COR-L47 (cell line): ENCODE data around the gene EPHA2.

Source experiments
- DNase-seq: peaks from one replicate; lab custom pipeline; 2025; lab: John Stamatoyannopoulos, UW

Gene EPHA2

DNA sequence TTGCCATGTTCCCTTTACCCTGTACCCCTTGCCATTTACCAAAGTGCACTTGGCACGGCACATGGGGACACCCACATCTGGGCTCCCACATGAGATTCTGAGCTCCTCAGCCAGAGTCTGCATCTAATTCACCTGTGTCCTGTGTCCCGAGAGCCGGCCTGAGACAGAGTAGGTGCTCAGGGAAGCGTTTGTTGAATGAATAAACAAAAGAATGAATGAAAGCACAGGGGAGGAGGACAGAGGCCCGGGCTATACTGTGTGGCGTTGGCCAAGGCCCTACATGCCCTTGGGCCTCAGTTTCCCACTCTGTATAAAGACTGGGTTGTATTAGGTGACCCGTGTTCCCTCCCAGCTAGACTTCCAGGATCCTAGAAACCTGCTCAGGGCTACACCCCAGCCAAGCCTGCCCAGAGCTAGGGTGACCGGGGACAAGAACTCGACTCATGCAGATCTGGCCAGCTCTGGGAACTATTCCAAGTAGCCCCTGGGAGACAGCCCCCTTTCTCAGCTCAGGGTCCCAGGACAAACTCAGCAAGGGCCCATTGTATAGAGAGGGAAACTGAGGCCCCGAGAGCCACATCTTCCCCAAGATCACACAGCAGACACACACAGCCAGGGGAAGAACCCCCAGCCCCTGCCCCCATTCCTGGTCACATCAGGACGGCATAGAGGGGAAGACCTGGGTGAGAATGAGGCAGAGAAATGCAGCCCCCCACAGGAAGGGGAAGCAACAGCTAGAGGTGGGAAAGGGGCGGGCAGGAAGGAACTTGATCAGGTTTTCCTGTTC lies 6.0 kb downstream of the EPHA2 start:
- DNase-seq, result no peak

DNA sequence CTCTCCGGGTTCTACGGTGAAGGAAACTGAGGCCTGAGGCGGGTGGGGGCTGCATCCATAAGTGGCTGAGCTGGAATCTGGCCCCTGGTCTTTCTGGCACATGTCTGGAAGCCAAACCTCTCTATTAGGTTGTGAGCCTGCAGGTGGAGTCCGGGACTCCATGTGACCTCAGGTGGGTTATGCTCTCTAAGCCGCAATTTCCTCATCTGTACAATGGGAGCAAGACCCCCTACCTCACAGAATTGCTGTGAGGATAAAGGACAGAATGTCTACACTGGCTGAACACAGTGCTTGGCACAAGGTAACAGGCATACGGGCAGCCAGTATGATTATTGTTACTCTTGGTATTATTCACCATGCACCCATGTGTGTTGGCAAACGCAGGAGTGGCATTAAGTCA lies 6.7 kb downstream of the EPHA2 start:
- DNase-seq, result no peak

DNA sequence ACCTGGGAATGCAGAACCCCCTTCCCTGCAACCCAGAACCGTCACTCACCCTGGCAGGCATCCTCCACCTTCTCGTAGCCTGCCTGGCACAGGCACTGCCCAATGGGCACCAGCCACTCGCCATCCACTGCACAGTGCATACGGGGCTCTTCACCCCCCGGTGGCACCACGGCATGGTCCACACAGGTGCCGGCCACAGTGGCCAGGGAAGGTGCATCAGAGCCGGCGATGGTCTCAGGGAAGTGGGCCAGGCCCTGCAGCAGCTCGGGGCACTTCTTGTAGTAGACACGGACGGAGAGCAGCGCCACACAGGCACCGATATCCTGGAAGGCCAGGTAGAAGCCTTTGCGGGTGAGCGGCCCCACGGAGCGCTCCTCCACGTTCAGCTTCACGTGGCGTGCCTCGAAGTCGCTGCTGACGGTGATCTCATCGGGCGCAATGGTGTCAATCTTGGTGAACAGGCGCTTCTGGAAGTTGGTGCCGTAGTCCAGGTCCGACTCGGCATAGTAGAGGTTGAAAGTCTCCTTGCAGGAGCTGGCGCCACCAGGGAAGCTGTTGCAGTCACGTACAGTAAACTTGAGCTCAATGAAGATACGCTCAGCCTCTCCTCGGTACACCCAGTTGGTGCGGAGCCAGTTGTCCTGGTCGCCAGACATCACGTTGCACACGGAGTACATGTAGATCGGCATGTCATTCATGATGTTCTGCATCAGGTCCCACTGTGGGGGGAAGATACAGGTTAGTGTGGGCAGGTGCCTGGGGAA lies 7.4 kb downstream of the EPHA2 start:
- DNase-seq, result no peak

DNA sequence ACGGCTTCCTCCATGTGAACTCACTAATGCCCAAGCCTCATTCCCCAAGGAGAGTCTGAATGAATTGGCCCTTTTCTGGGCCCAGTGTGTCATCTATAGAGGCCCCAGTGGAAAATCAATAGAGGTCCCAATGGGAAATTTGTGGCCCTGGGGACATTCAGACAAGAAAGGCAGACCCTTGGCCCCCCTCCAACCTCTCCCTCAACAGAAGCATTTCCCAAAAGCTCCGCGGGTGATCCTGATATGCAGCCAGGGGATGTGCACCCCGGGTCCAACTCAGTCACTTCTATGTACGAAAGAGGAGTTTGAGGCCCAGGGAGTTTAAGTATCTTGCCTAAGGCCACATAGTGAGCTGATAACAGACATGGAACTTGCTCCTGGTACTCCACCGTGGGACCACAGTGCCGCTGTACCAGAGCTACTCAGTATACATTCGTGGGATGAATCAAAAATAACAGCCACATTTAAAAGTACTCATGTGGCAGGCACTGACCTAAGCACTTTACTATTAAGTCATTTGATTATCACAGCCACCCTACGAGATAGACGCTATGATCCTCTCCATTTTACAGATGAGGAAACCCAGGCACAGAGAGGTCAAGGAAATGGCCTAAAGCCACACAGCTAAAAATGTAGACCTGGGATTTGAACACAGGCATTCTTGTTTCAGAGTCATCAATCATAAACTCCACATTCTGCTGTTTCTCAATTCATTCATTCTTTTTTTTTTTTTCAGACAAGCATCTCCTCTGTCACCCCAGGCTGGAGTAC lies 8.5 kb downstream of the EPHA2 start:
- DNase-seq, result no peak

DNA sequence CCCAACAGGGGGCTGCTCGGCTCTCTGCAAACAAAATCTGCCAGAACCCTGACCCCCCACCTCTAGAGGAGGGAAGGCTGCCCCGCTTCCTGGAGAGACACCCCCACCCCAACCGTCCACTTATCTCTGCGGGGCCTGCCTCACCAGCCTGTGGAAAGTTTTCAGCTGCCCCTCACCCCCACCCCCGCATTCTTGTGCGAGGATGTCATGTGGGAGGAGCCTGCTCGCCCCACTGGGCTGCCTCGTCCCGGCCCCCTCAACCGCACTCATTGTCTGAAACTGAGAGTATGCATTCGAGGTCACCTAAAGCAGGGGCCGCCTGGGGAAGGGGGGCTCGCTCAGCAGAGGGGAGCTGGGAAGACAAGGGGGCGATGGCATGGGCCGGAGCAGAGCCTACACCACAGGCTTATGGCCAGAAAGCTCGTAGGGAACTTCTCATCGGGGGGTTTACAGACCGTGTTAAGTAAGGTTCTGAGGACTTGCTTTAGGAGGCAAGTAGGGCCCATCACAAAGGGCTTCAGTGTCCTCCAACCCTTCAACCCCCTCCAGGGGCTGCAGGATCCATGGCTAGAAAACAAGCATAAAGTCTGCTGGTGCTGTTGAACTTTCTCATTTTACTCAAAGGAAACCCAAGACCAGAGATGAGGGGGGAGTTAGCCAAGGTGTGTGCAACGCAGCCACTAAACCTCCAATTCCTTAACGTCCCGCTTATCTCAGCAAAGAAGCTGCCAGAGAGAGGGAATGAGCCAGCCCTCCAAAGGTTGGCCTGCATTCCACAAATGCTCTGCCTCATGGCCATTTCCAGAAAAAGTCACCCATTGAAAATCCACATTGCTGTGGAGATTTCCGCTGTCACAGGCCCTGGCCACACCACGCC lies 9.4 kb downstream of the EPHA2 start:
- DNase-seq, result no peak

DNA sequence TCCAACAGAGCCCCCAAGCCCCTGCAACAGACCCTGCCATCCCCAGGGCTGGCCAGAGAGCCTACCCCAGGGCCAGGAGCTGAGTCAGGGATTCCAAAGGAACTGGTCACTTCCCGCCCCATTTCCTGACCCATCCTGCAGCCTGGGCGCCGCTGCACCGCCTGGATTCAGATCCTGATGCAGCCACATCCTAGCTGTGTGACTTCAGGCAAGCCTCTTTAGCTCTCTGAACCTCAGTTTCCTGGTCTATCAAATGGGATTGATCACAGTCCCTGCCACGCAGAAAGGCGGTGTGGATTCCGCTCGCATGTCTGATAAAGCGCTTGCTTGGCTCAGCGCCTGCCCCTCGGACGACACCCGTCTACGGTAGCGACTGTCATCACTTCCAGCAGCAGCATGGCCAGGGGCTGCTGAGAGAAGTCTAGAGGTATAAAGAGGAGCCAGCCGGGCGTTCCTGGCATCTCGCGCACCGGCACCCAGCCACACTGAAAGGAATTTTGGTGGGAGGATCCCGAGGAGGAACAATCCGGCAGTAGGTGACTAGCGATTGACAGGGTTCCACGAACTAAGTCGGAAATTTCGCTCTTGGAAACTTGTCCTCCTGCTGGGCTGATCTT lies 10.1 kb downstream of the EPHA2 start:
- peak; percentile 43 for DNase-seq

DNA sequence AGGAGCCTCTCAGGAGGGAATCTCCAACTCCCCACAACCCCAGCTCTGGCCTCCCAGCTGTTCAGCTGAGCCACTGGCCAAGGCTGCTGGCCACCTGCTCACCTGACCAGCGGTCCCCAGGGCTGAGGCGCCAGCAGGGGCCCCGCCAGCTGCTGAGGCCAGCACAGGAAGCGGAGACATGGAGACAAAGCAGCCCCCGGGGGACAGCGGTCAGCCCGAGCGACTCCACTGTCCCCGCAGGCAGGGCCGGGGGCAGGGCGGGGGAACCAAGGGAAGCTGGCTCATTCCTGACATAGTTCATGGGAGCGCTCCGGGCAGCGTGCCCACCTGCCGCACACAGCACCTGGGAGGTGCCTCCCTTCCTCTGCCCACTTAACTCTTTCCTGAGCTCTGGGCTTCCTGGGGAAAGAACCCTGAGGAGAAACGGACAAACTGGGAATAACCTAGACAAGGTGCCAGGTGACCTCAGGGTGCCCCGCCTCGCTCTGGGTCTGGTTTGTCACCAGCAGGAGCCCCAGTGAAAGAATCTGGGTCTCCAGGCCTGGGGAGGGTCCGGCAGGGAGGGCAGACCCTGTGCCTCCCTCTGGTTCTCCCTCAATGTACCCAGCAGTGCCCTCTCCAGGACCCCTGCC lies 10.7 kb downstream of the EPHA2 start:
- DNase-seq, result peak; percentile 82

DNA sequence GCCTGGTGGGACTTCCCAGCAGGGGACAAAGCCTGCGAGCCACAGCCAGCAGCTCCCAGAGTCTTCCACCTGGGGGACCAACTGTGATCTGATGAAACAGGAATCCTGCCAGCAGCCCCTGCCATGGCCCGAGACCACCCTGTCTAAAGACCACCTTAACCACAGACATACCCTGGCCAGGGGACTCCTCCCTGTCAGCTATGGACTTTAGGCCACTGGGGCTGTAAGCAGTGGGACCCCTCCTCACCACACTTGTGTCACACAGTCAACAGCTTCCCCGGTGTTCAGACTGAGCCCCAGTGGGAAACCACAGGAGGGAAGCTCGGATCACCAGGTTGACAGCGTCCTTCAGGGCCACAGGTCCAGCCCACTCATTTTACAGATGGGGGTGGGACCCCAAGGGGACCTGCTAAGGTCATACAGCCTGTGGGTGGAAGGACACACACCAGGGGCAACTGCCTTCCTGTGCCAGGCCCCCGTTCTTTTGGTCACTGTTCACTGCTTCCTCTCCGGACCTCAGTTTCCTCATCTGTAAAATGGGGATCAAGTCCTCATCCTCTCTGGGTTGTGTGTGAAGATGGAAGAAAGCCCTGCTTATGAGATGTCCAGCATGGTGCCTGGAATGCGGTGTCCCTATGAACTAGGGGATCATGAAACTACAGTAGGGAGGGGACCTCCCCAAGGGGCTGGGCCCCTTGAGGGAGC lies 11.4 kb downstream of the EPHA2 start:
- DNase-seq, result no peak

DNA sequence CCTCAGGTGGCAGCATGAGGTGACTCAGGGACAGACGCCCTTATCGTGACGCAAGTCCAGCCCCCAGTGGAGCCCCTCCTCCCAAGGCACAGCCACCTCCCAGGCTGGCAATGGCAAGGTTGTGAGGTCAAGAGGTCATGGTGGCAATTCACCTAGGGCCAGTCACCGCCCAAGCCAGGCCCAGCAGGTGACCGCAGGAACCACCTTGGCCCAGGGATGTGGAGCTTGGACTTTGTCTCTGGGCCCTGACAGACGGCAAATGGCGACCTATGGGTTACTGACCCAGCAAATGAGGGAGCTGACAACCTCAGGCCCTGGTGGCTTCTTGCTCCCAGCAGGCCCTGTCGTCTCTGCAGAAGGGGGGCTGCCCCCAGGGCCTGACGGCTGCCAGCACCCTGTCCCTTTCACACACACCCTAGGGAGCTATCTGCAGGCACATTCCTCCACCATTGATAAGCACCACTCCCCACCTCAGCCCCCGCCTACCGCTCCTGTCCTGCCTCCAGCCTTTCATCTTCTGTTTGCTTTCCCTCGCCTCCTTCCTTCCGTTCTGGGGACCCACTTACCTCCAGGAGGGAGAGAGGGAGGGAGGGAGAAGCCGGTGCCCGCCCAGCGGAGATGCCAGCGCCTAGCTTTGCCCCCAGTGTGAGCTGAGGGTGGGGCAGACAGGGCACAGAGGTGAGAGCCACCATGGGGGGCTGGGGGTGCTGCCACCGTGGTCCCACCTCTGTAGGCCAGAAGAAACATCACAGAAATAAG lies 12.1 kb downstream of the EPHA2 start:
- DNase-seq, result peak; percentile 19

DNA sequence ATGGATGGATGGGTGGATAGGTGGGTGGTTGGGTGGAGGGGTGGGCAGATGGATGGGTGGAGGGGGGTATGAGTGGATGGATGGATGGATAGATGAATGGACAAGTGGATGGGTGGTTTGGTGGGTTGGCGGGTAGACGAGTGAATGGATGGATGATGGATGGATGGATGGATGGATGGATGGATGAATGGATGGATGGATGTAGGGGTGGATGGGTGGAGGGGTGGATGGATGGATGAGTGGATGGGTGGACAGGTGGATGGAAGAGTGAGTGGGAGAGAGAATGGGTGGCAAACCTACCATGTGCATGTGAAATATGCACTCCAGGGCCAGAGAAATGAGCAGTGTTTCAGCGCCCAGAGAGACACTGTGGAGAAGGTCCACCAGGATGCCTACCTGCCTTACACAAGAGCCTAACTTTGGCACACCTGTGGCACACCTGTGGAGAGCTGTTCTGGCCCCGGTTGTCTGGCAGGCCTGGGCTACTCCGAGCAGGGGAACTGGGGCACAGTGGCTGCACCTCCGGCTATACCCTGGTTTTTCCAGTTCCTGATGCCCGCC lies 12.8 kb downstream of the EPHA2 start:
- no peak for DNase-seq

DNA sequence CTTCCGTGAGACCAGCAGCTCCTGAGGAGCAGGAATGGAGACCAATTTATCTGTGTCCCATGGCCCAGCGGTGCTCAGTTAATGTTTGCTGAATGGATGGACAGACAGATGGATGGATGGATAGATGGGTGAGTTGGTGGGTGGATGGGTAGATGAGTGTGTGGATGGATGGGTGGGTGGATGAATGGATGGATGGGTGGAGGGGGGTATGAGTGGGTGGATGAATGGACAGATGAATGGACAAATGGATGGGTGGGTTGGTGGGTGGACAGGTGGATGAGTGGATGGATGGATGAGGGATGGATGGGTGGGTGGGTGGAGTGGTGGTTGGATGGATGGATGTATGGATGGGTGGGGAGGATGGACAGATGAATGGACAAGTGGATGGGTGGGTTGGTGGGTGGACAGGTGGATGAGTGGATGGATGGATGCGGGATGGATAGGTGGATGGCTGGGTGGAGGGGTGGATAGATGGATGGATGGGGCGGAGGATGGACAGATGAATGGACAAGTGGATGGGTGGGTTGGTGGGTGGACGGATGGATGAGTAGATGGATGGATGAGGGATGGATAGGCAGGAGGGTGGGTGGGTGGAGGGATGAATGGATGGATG lies 13.4 kb downstream of the EPHA2 start:
- no peak for DNase-seq

DNA sequence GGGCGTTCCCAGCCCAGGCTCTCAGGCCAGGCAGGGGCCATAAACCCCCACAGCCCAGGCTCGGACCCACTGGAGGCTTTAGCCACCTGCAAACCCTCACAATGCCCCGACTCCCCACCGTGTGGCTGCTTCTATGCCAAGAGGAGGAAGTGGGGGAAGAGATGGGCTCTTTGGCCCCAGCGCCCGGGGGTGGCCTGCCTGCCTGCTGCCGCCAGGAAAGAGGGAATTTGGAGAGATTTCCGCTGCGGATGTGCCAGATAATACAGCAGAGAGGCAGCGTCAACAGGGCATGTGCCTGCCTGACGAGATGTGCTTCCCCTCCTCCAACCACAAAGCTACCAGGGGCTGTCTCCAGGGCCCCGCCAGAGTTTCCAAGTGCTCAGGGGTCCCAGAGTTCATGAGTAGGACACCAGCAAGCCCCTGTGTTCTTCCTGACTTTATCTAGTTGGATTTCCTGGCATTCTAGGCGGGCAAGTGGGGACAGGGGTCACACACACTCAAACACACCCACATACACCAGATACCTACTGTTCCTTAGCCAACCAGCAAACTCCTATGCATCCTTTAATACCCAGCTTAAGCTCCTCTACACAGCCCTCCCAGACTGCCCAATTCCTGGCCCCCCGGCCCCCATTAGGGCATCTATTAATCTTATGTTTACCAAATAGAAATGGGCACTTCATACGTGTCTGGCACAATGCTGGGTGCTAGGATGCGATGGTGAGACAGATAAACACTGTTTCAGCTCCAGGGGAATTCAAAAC lies 14.1 kb downstream of the EPHA2 start:
- no peak for DNase-seq

DNA sequence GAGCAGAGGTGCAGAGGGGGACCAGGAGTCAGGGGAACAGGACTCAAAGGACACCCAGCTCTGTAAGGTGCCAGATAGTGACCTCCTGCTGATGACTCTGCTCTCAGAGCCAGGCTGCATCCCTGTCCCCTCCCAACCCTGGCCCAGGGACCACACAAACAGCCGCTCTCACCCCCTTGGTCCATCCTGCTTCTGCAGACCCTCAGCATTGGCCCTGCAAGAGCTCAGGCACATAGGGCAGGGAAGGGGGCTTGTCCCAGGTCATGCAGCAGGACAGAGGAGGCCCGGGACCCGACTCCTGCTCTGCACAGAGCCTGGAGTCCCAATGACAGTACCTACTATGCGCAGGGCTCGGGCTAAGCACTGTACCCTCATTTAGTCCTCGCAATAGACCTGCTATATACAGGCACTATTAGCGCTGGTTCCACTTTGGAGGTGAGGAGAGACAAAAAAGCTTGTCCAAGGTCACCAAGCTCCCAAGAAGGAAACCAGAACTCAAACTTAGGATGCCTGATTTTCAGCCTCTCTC lies 15.7 kb downstream of the EPHA2 start:
- no peak for DNase-seq

DNA sequence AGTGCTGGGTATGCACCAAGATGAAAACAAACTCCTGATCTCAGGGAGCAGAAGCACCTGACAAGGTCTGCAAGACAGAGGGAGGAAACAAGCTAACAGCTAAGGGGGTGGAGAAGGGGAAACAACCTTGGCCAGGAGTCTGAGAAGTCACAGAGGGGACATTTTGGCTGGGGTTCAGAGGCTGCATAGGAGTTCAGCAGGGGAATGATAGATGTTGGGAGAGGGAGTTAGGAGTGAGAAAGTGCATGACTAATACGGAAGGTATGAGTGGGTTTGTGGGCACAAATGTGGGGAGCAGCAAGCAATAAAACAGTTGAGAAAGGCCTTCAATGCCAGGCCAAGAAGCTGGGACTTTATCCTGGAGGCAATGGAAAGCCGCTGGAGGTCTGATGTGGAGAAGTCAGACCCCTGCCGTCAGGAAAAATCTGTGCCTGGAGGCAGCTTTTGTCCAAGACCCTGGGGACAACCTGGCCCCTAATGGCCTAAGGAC lies 16.4 kb downstream of the EPHA2 start:
- no peak for DNase-seq

DNA sequence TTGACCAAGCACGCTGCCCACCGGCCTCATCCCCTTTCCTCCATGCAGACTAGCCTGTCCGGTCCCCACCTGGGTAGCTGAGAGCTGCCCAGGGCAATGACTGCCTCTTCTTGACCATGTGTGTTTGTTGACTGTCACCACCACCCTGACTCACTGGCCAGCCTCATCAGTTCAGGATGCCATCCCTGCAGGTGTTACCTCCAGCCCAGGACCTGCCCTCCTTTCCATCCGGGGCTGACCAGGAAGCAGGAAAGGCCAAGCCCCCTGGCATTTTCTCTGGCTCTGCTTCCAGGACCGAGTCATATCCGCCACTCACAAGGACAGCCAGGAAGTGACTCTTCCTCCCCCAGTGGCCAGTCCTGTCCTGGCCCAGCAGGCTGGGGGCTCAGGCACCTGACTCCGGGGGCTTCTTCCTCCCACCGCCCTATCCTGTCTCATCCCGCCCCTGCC lies 17.1 kb downstream of the EPHA2 start:
- DNase-seq, result no peak

DNA sequence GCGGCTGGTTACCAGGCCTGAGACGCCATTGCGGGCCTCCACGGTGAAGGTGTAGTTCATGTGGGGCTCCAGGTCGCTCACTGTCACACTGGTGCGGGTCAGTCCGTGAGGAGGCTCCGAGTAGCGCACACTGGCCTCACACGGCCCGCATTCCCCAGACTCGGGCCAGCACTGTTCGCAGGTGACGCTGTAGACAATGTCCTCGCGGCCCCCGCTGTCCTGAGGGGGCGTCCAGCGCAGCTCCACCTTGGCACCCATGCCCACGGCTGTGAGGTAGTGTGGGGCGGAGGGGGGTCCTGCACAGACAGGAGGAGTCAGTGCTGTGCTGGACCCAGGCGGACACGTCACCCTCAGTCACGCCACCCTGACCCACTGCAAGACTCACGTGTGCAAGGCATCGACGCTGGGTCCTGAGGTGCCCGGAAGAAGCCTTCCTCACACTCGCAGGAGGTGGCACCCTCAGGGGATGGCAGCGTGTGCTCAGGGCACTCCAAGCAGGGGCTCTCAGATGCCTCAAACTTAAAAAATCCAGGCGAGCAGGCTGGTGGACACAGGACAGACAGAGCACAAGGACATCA lies 17.9 kb downstream of the EPHA2 start:
- no peak for DNase-seq

DNA sequence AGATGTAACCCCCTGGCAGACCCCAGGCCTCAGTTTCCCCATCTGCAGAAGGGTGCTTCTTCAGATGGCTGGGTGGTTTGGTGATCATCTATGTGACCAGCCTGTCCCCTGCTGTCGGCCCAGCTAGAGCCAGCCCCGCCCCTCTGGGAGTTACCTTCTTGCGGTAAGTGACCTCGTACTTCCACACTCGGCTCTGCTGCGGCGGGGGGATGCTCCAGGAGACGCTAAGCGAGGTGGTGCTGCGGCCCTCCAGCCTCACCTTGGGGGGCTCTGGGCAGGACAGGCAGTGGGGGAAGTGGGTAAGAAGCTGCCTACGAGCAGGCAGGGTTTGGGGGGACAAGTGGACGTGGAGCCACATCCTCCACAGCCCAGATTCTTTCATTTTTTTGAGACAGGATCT lies 20.4 kb downstream of the EPHA2 start:
- DNase-seq, result no peak
